GM12878 (cell line): Measurements from ENCODE around the gene NELFB. TPM values are rescaled to one million over a fixed set of nuclear protein-coding genes. Genes with fewer than 3 reads are reported as not detected.

Experiments
- ATAC-seq: fragments of 200-7000 bp; cut with Tn5 transposase; 3 replicates; pipeline ENCODE4 v1.9.1; 2020; ENCODE audit warnings: mild to moderate bottlenecking, moderate library complexity
- BruUV-seq: library from RNA; stranded (reverse); fragments of 400-500 nt; replicated peaks from 2 replicates; lab custom pipeline; 2021; lab: Mats Ljungman, UMichigan
- CTCF ChIA-PET: fragments of 300-600 bp; sonication (Branson Sonifier 250); formaldehyde crosslinking; extraction: SDS; loops from one replicate; lab custom pipeline; 2021; ENCODE audit warnings: inconsistent platforms; lab: Yijun Ruan, JAX
- POLR2A ChIA-PET: fragments of 350-600 bp; formaldehyde crosslinking; extraction: SDS; loops from one replicate; lab custom pipeline; 2021; ENCODE audit warnings: inconsistent platforms; lab: Charles Lee
- RAD21 ChIA-PET: fragments of 300-600 bp; sonication (Branson Sonifier 250); formaldehyde crosslinking; loops from one replicate; lab custom pipeline; 2023; ENCODE audit warnings: antibody characterized with exemption; ENCODE audit not compliant: unreplicated experiment; lab: Charles Lee
- SMC1A ChIA-PET: fragments of 300-600 bp; sonication (Branson Sonifier 250); formaldehyde crosslinking; loops from one replicate; lab custom pipeline; 2023; ENCODE audit not compliant: unreplicated experiment, uncharacterized antibody; lab: Charles Lee
- DNase-seq: peaks from one replicate; pipeline ENCODE4 v3.0.0-alpha.2; 2011; ENCODE audit warnings: low read depth, low spot score
- FAIRE-seq: peaks from 3 replicates; lab custom pipeline; 2011; peaks lifted over from hg19 to GRCh38; lab: Jason Lieb, UNC
- H2AFZ ChIP-seq: 2 replicates; pipeline ENCODE4 v1.6.0; 2011; ENCODE audit warnings: low read depth, low read length, control low read depth; ENCODE audit not compliant: control insufficient read depth
- H3K27ac ChIP-seq: 2 replicates; pipeline ENCODE4 v1.5.1; 2011; ENCODE audit warnings: control low read depth; ENCODE audit not compliant: control insufficient read depth, insufficient read depth
- H3K27me3 ChIP-seq, 2 experiments: replicated peaks in 1 of 2; 2 replicates each; pipeline versions ENCODE4 v1.6.0 to v1.6.1; 2011; ENCODE audit warnings: low read length in 1 of 2; ENCODE audit not compliant: control insufficient read depth in 2 of 2, insufficient read depth in 2 of 2
- H3K36me3 ChIP-seq, 2 experiments: 2 replicates each; pipeline ENCODE4 v1.5.1; 2011; ENCODE audit warnings: low read length in 1 of 2; ENCODE audit not compliant: control insufficient read depth in 2 of 2, insufficient read depth in 2 of 2
- H3K4me1 ChIP-seq: 2 replicates; pipeline ENCODE4 v1.6.1; 2011; ENCODE audit warnings: mild to moderate bottlenecking, low read length, moderate library complexity, mixed read lengths; ENCODE audit not compliant: control insufficient read depth, insufficient read depth
- H3K4me2 ChIP-seq: 2 replicates; pipeline ENCODE4 v1.6.0; 2011; ENCODE audit warnings: control low read depth; ENCODE audit not compliant: control insufficient read depth, insufficient read depth
- H3K4me3 ChIP-seq: fragments of 200-600 bp; sonication (generic); 2 replicates; pipeline ENCODE4 v1.5.1; 2016
- H3K79me2 ChIP-seq: 2 replicates; pipeline ENCODE4 v1.6.0; 2011; ENCODE audit warnings: low read length; ENCODE audit not compliant: control insufficient read depth, insufficient read depth
- H3K9ac ChIP-seq: 2 replicates; pipeline ENCODE4 v1.8.0; 2011; ENCODE audit warnings: low read length, control low read depth, mixed read lengths; ENCODE audit not compliant: control insufficient read depth, insufficient read depth
- H3K9me3 ChIP-seq: replicated peaks from 3 replicates; pipeline ENCODE4 v1.5.1; 2011; ENCODE audit warnings: mild to moderate bottlenecking, low read length; ENCODE audit not compliant: control insufficient read depth, insufficient read depth
- H4K20me1 ChIP-seq: 2 replicates; pipeline ENCODE4 v1.6.0; 2011; ENCODE audit not compliant: control insufficient read depth, insufficient read depth
- CREB1 ChIP-seq: IDR thresholded peaks from 2 replicates; pipeline ENCODE4 v1.6.1; 2012; ENCODE audit warnings: low read depth, mild to moderate bottlenecking, inconsistent platforms
- FOXM1 ChIP-seq: IDR thresholded peaks from 2 replicates; pipeline ENCODE4 v1.6.1; 2012; ENCODE audit warnings: low read depth, mild to moderate bottlenecking, inconsistent platforms, low read length, moderate library complexity
- HCFC1 ChIP-seq: fragments of 150-350 bp; IDR thresholded peaks from 2 replicates; pipeline ENCODE4 v1.6.1; 2014; ENCODE audit warnings: low read length
- IKZF2 ChIP-seq, 2 experiments: fragments of 450-650 bp; IDR thresholded peaks; 2 replicates each; pipeline ENCODE4 v1.6.1; 2017; ENCODE audit warnings: mild to moderate bottlenecking in 2 of 2, moderate library complexity in 2 of 2
- NFYB ChIP-seq: IDR thresholded peaks from 2 replicates; pipeline ENCODE4 v1.6.1; 2011; ENCODE audit warnings: low read depth, mild to moderate bottlenecking, low read length, improper control_type of control experiment, moderate library complexity; ENCODE audit not compliant: insufficient read depth
- NKRF ChIP-seq: fragments of 450-650 bp; conservative IDR thresholded peaks from 2 replicates; pipeline ENCODE4 v1.6.1; 2017; ENCODE audit warnings: mild to moderate bottlenecking, moderate library complexity
- RAD51 ChIP-seq: fragments of 450-650 bp; IDR thresholded peaks from 2 replicates; pipeline ENCODE4 v1.6.1; 2016; ENCODE audit warnings: moderate library complexity, mild to moderate bottlenecking, inconsistent platforms
- RBBP5 ChIP-seq: fragments of 200-600 bp; sonication (generic); conservative IDR thresholded peaks from 2 replicates; pipeline ENCODE4 v1.6.1; 2016
- TCF12 ChIP-seq: IDR thresholded peaks from 2 replicates; pipeline ENCODE4 v1.6.1; 2011; ENCODE audit warnings: low read depth, mild to moderate bottlenecking, low read length
- WGBS: methylation state at CpG from one replicate; pipeline ENCODE4 v1.1.6; 2016; ENCODE audit warnings: low lambda C conversion rate; ENCODE audit not compliant: insufficient replicate concordance, insufficient coverage; ENCODE audit errors: missing lambda C conversion rate; 5-methylcytosine and 5-hydroxymethylcytosine counted together
- in situ Hi-C: fragments of 300-500 bp; cut with MboI; formaldehyde crosslinking; loops from 9 replicates; pipeline ENCODE4 v1.14.3; 2018; ENCODE audit warnings: mixed read lengths
- intact Hi-C: fragments of 100-400 bp; cut with micrococcal nuclease; formaldehyde crosslinking; loops from one replicate; pipeline ENCODE4 v1.14.2; 2022; ENCODE audit not compliant: unreplicated experiment
- polyA plus RNA-seq, 11 experiments: library from polyadenylated mRNA; depleted of rRNA in 4 of 11; unstranded in 6 of 11; stranded (reverse) in 5 of 11; fragments of >200 nt; fragmentation: Nextera tagmentation in 4 of 11; fragmentation: Illumina TruSeq in 1 of 11; extraction: Ambion mirVana in 4 of 11; extraction: Trizol in 1 of 11; gene quantifications; 1 replicate in 1 of 11; 2 replicates in 10 of 11; pipeline versions ENCODE4 v1.2.1 to v1.2.3, GENCODE V29; 2011 to 2016; ENCODE audit warnings: inconsistent platforms in 2 of 11, missing spikeins in 2 of 11, low read depth in 1 of 11
- total RNA-seq, 4 experiments: library from RNA; depleted of rRNA in 3 of 4; stranded (reverse); fragments of >200 nt in 3 of 4; fragmentation: Illumina TruSeq in 1 of 4; extraction: Trizol in 1 of 4; gene quantifications; 2 replicates each; pipeline versions ENCODE4 v1.2.1 to v1.2.3, GENCODE V29; 2013 to 2021
- TF ChIP-seq, protein P1 (sequence below): IDR thresholded peaks from 2 replicates; pipeline ENCODE4 v1.6.1; 2012; ENCODE audit warnings: mild to moderate bottlenecking, low read depth, low read length
- TF ChIP-seq, protein P2 (sequence below): fragments of 450-650 bp; IDR thresholded peaks from 2 replicates; pipeline ENCODE4 v1.6.1; 2017; ENCODE audit warnings: mild to moderate bottlenecking, moderate library complexity

NELFB gene
- total and polyA plus RNA-seq, 10 of the 15 experiments (the other 5 are each of a cell fraction or from before 2014, with no cell fraction given), result 0.19 to 63.4 (median 30.9) TPM

DNA sequence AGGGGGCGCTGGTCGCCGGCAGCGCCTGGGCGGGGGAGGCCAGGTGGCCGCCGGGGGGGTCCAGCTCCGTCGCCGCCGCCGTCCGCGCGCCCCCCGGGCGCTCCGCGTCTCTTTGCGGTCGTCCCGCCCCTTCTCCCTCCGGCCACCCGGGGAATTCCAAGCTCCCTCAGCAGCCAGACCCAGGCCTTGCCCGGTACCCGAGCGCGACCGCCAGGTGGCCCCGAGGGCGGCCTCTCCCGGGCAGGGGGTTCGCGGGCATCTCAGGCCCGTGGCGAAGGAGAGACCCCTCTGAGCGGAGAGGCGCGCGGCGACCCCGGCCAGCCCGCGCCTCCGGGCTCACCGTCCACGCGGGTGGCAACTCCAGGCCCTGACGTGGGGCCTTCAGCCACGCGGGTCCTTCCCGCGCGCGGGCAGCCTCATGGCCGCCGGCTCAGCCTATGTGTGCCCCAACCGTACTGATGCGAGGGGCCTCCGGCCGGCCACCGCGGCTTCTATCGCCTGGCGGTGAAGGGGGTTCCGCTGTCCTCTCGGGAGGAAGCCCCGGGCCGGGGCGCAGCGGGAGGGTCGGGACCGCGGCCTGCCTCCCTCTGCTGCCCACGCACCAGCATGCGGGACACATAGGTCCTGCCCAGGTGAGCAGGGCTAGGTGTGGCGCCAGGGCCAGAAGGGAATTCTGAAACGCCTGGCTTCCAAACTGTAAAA, 47.5 kb downstream of the NELFB start:
- H3K4me3 ChIP-seq, result peak overlapping the region; percentile 34; the same call in 1 of the 2 replicates
- no TSS peak for BruUV-seq
- H3K9ac ChIP-seq, result peak overlapping the region; percentile 53; the same call in 1 of the 2 replicates
- H3K79me2 ChIP-seq, result no peaks in the 10 kb centered on the region; the same call in 1 of the 2 replicates
- ATAC-seq (peak; percentile 72), FAIRE-seq (no peak), DNase-seq (no peak)
- ChIA-PET POLR2A (interaction anchor here (0.6 to 2.2 kb wide), 11 partner anchors 14 to 303 kb away, joined by 3 to 19 read pairs (median 4); partner anchors contain the start of genes ARRDC1, EXD3, NOXA1 and TUBB4B), CTCF (interaction anchor here (0.9 to 2.2 kb wide), 10 partner anchors 8 to 338 kb away, joined by 3 to 17 read pairs (median 6); partner anchors contain the start of genes EXD3, NOXA1 and TOR4A), SMC1A (interaction anchor here (1.0 to 1.5 kb wide), 4 partner anchors 13 to 140 kb away, joined by 3 to 8 read pairs (median 6); no protein-coding TSS in a partner anchor), RAD21 (interaction anchor here (0.9 to 2.1 kb wide), 8 partner anchors 15 to 142 kb away, joined by 3 to 20 read pairs (median 4); partner anchors contain the start of gene TUBB4B)
- H3K27ac ChIP-seq, result no peak overlapping the region
- in situ Hi-C loops (no loop called here), intact Hi-C loops (loop anchor here (2.0 to 5.0 kb wide), 2 partner anchors 104 to 120 kb away; partner anchors contain the start of genes EXD3 and NOXA1)
- H3K4me2 ChIP-seq, result peak overlapping the region; percentile 62
- H3K36me3 ChIP-seq, result no peaks in the 10 kb centered on the region
- WGBS, result 2% methylated on average over 54 of the region's 78 CpGs
- peak overlapping the region; percentile 51 for H2AFZ ChIP-seq
- peaks cover 35% of the 10 kb centered on the region for H3K4me1 ChIP-seq
- H4K20me1 ChIP-seq, result no peaks in the 10 kb centered on the region
- no peaks in the 10 kb centered on the region; a peak in 1 of 4 replicates for H3K27me3 ChIP-seq
- H3K9me3 ChIP-seq, result no peaks in the 10 kb centered on the region
- TF ChIP-seq HCFC1 (no peak), NFYB (no peak), NKRF (0 out of 2 replicates have a peak, but pooled peaks have one; percentile 20), FOXM1 (no peak), RBBP5 (no peak), RAD51 (no peak), IKZF2 (IDR thresholded peaks at IDR 0.05) (no peak), CREB1 (no peak), TCF12 (0 out of 2 replicates have a peak, but pooled peaks have one; percentile 5)
- TF ChIP-seq, protein P1, sequence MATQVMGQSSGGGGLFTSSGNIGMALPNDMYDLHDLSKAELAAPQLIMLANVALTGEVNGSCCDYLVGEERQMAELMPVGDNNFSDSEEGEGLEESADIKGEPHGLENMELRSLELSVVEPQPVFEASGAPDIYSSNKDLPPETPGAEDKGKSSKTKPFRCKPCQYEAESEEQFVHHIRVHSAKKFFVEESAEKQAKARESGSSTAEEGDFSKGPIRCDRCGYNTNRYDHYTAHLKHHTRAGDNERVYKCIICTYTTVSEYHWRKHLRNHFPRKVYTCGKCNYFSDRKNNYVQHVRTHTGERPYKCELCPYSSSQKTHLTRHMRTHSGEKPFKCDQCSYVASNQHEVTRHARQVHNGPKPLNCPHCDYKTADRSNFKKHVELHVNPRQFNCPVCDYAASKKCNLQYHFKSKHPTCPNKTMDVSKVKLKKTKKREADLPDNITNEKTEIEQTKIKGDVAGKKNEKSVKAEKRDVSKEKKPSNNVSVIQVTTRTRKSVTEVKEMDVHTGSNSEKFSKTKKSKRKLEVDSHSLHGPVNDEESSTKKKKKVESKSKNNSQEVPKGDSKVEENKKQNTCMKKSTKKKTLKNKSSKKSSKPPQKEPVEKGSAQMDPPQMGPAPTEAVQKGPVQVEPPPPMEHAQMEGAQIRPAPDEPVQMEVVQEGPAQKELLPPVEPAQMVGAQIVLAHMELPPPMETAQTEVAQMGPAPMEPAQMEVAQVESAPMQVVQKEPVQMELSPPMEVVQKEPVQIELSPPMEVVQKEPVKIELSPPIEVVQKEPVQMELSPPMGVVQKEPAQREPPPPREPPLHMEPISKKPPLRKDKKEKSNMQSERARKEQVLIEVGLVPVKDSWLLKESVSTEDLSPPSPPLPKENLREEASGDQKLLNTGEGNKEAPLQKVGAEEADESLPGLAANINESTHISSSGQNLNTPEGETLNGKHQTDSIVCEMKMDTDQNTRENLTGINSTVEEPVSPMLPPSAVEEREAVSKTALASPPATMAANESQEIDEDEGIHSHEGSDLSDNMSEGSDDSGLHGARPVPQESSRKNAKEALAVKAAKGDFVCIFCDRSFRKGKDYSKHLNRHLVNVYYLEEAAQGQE, result no peak
- TF ChIP-seq, protein P2, sequence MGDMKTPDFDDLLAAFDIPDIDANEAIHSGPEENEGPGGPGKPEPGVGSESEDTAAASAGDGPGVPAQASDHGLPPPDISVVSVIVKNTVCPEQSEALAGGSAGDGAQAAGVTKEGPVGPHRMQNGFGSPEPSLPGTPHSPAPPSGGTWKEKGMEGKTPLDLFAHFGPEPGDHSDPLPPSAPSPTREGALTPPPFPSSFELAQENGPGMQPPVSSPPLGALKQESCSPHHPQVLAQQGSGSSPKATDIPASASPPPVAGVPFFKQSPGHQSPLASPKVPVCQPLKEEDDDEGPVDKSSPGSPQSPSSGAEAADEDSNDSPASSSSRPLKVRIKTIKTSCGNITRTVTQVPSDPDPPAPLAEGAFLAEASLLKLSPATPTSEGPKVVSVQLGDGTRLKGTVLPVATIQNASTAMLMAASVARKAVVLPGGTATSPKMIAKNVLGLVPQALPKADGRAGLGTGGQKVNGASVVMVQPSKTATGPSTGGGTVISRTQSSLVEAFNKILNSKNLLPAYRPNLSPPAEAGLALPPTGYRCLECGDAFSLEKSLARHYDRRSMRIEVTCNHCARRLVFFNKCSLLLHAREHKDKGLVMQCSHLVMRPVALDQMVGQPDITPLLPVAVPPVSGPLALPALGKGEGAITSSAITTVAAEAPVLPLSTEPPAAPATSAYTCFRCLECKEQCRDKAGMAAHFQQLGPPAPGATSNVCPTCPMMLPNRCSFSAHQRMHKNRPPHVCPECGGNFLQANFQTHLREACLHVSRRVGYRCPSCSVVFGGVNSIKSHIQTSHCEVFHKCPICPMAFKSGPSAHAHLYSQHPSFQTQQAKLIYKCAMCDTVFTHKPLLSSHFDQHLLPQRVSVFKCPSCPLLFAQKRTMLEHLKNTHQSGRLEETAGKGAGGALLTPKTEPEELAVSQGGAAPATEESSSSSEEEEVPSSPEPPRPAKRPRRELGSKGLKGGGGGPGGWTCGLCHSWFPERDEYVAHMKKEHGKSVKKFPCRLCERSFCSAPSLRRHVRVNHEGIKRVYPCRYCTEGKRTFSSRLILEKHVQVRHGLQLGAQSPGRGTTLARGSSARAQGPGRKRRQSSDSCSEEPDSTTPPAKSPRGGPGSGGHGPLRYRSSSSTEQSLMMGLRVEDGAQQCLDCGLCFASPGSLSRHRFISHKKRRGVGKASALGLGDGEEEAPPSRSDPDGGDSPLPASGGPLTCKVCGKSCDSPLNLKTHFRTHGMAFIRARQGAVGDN, result peak; percentile 58; the same call in 1 of the 2 replicates
